Fibroblast of the aortic adventitia (primary cell): ENCODE data around the gene SRRT. TPM values are rescaled to one million over a fixed set of nuclear protein-coding genes. Genes with fewer than 3 reads are reported as not detected.
"Not testable (repeated sequence)": the region's sequence is repeated elsewhere in the genome, so short reads cannot be mapped to it uniquely, and the experiment has no call there.

Experiments used
- DNase-seq: peaks from one replicate; pipeline ENCODE4 v3.0.0-alpha.2; 2010; ENCODE audit warnings: low read depth
- H3K4me3 ChIP-seq: 2 replicates; pipeline ENCODE4 v1.5.1; 2011; ENCODE audit warnings: low read depth, mild to moderate bottlenecking, control low read depth, low read length, moderate library complexity
- total RNA-seq: library from RNA; depleted of rRNA; stranded (reverse); fragments of >200 nt; gene quantifications from 2 replicates; pipeline ENCODE4 v1.2.3, GENCODE V29; 2012; ENCODE audit warnings: low replicate concordance
- TF ChIP-seq, protein P1 (sequence below): IDR thresholded peaks from 2 replicates; pipeline ENCODE4 v1.5.1; 2011; ENCODE audit warnings: mild to moderate bottlenecking, low read length, control low read depth, inconsistent platforms; ENCODE audit not compliant: insufficient read depth

The SRRT gene
- total RNA-seq, 1 donor, result 41.2 TPM

DNA sequence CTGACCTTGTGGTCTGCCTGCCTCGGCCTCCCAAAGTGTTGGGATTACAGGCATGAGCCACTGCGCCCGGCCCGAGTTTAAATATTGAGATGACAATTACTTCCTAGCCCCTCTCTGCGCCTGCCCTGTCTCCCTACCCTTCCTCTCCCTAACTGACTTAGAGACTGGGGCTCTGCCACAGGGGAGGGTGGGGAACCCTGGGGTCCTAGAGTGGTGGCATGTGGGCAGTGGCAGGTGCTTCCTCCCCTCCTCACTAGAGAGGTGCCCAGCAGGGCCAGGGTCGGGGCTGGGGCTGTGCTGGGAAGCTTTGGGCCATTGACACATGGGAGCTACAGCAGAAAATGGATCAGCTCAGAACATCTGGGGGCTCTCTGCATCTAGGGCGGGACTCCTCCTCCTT is 27.7 kb downstream of the SRRT start:
- no peak for DNase-seq
- TF ChIP-seq, protein P1, sequence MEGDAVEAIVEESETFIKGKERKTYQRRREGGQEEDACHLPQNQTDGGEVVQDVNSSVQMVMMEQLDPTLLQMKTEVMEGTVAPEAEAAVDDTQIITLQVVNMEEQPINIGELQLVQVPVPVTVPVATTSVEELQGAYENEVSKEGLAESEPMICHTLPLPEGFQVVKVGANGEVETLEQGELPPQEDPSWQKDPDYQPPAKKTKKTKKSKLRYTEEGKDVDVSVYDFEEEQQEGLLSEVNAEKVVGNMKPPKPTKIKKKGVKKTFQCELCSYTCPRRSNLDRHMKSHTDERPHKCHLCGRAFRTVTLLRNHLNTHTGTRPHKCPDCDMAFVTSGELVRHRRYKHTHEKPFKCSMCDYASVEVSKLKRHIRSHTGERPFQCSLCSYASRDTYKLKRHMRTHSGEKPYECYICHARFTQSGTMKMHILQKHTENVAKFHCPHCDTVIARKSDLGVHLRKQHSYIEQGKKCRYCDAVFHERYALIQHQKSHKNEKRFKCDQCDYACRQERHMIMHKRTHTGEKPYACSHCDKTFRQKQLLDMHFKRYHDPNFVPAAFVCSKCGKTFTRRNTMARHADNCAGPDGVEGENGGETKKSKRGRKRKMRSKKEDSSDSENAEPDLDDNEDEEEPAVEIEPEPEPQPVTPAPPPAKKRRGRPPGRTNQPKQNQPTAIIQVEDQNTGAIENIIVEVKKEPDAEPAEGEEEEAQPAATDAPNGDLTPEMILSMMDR, result no peak
- no peak overlapping the region for H3K4me3 ChIP-seq

DNA sequence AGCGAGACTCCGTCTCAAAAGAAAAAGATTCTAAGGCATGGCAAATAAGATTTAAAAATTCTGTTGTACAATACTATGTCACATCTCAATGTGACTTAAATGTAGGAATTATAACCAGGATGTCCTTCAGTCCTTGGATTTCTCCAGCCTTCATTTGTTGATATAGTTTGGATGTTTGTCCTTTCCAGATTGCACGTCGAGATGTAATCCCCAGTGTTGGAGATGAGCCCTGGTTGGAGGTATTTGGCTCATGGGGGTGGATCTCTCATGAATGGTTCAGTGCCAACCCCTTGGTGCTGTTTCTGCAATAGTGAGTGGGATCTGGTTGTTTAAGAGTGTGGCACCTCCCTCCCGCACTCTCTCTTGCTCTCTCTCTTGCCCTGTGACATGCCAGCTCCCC is 33.6 kb downstream of the SRRT start:
- TF ChIP-seq, protein P1, result no peak
- no peak for DNase-seq
- no peak overlapping the region for H3K4me3 ChIP-seq

DNA sequence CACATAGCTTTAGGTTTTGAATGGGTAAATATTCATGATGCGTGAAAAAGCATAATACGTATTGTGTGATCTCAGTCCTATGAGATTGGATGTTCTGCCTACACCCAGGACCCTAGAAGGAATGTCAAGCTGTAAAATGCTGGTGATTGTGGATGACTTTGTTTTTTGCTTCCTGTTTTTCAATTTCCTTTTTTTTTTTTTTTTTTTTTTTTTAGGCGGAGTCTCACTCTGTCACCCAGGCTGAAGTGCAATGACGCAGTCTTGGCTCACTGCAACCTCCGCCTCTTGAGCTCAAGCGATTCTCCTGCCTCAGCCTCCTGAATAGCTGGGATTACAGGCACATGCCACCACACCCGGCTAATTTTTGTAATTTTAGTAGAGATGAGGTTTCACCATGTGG is 35.5 kb downstream of the SRRT start:
- H3K4me3 ChIP-seq, DNase-seq: not testable (repeated sequence)

DNA sequence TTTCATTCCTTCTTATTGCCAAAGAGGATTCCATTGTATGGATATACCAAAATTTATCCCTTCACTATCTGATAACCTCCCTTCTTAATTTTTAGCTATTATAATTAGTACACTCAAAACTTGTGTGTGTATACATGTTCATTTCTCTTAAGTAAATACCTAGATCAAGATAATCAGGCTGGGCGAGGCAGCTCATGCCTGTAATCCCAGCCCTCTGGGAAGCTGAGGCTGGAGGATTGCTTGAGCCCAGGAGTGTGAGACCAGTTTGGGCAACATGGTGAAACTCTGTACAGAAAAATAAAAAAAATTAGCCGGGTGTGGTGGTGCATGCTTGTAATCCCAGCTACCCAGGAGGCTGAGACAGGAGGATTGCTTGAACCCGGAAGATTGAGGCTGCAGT is 36.6 kb downstream of the SRRT start:
- no peak for DNase-seq
- TF ChIP-seq, protein P1, result no peak
- H3K4me3 ChIP-seq, result no peak overlapping the region

DNA sequence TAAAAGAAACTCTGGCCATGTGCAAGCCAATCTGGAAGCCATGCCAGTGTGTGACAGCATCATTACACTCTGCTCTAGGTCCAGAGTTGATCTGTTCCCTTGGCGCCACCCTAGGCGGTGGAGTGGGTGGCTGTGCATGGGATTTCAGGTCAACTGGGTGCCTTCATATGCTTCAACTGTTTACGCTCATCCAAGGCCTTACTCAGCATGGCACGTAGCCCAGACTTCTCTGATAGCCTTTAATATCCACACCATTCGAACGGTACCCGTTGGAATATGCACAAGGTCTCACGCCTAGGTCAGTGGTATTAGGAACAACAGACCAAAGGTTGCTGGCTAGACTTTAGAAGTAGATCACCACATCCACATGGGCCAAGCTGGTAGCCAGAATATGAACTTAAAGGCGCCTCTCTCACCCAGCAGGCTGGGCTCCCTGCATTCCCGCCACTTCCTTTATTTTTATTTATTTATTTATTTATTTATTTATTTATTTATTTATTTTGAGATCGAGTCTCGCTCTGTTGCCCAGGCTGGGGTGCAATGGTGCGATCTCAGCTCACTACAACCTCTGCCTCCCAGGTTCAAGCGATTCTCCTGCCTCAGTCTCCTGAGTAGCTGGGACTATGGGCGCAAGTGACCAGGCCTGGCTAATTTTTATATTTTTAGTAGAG is 39.4 kb downstream of the SRRT start:
- no peak for DNase-seq
- TF ChIP-seq, protein P1, result no peak

DNA sequence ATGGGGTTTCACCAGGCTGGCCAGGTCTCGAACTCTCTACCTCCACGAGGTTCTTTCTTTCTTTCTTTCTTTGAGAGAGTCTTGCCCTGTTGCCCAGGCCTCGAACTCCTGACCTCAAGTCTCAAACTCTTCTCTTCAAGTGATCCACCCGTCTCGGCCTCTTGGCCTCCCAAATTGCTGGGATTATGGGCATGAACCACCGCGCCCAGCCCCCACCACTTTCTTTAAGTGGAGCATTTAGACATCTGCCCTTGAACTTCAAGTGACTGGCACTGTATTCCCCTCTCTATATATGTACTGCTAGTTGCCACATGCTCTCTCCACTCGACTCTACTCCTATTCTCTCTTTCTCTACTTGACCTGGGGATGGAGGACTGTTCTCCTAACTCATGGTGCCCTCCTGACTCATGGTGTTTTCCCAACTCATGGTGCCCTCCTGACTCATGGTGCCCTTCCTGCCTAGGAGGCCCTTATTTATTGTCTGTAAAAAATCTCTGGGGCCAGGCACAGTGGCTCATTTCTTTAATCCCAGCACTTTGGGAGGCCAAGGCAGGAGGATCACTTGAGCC is 40.1 kb downstream of the SRRT start:
- DNase-seq, result no peak
- H3K4me3 ChIP-seq, result no peak overlapping the region
- TF ChIP-seq, protein P1, result no peak

More for the DNA sequence above, 39.4 kb downstream of the SRRT start:
- H3K4me3 ChIP-seq, result no peak overlapping the region

DNA sequence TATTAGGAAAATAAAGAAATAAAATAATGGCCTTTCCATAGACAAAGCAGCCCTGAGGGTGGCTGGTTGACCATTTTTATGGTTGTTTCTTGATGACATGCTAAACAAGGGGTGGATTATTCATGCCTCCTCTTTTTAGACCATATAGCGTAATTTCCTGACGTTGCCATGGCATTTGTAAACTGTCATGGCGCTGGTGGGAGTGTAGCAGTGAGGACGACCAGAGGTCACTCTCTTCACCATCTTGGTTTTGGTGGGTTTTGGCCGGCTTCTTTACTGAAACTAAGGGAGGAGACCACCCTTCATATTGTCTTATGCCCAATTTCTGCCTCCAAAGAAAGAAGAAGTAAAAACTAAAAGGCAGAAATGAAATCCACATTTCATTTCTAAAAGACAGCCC is 44.4 kb downstream of the SRRT start:
- not testable (repeated sequence) for DNase-seq, H3K4me3 ChIP-seq

DNA sequence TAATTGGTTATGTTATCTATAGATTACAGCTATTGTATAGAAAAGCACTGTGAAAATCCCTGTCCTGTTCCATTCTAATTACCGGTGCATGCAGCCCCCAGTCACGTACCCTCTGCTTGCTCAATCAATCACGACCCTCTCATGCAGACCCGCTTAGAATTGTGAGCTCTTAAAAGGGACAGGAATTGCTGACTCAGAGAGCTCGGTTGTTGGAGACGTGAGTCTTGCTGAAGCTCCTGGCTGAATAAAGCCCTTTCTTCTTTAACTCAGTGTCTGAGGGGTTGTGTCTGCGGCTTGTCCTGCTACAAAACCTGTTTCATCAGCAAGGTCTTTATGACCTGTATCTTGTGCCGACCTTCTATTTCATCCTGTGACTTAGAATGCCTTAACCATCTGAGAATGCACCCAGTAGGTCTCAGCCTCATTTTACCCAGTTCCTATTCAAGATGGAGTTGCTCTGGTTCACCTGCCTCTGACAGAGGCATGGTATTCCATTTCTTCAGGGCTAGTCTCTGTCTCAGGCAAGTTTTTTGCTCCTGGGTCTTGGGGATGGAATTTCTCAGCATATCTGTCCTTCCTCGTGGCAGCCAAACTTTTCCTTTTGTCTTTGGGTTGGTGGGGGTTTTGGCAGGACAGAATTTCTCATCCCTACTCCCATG is 45.0 kb downstream of the SRRT start:
- not testable (repeated sequence) for H3K4me3 ChIP-seq, DNase-seq
